ENCODE measurements around the gene HLX.

Gene HLX

GRCh38 chr1:220884109-220884980 is 5.1 kb downstream of the HLX start:
- Histone ChIP-seq H3K27me3 (ENCODE audit: low read depth, low read length) (peaks cover 14% of the 10 kb centered on the region), H3K9me3 (ENCODE audit: control insufficient read depth in 1 of 2, low read length in 2 of 2) (no peaks in the 10 kb centered on the region), H3K4me3 (ENCODE audit: low read depth in 1 of 2, low read length in 2 of 2) (peak overlapping the region; percentile 21 to 95), H3K27ac (ENCODE audit: low read length) (peak overlapping the region; percentile 95), H3K36me3 (ENCODE audit: control insufficient read depth in 1 of 2, insufficient read depth in 2 of 2, low read length in 2 of 2) (peaks cover 17 to 34% of the 10 kb centered on the region in 2 donors), H3K4me1 (ENCODE audit: control insufficient read depth in 1 of 2, insufficient read depth in 2 of 2, low read length in 2 of 2) (peaks cover 2 to 8% of the 10 kb centered on the region in 2 donors)

DNA sequence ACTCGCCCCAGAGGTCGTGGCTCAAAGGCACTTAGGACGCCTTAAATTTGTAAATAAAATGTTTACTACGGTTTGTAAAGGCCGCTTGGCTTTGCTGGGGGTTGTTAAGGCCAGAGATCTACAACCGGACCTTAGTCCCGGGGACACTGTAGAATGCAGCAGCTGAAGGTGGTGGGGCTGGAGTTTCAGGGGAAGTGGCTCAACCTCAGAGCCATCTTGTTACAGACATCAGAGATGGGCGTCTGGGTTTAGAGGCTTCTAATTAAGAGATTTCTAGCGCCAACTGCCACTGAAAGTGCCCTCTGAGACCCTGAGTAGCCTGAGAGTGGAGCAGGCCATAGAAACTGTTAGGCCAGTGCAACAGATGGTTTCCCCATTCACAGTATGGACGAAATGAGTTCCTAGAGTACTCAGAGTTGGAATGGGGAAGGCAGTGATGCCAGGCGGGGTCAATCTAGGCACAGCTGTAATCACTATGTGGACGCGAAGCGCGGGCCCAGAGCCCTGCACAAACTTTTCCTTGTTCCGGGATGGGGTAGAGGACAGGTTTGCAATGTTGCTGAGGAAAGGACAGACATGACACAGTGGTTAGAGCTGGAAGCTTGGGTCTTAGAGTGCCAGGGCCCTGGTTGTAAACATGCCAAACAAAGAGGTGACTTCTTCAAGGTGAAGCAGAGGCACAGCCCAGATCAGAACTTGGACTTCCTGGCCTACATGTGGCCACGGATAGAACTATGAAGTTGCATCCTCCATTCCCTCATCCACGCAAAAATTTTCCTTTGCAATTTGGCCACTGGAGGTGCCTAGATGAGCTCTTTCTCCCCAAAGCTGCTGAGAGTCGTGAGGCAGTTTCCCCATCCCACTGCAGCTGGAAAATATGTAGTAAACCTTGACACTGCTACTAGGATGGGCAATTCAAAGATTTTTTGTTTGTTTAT is 6.0 kb downstream of the HLX start:
- Histone ChIP-seq H3K36me3 (ENCODE audit: control insufficient read depth in 1 of 2, insufficient read depth in 2 of 2, low read length in 2 of 2) (peaks cover 17 to 30% of the 10 kb centered on the region in 2 donors), H3K4me1 (ENCODE audit: control insufficient read depth in 1 of 2, insufficient read depth in 2 of 2, low read length in 2 of 2) (peaks cover 2 to 8% of the 10 kb centered on the region in 2 donors), H3K27ac (ENCODE audit: low read length) (peak overlapping the region; percentile 58), H3K27me3 (ENCODE audit: low read depth, low read length) (peaks cover 14% of the 10 kb centered on the region), H3K4me3 (ENCODE audit: low read depth in 1 of 2, low read length in 2 of 2) (peak overlapping the region; percentile 21 to 95), H3K9me3 (ENCODE audit: control insufficient read depth in 1 of 2, low read length in 2 of 2) (no peaks in the 10 kb centered on the region)

GRCh38 chr1:220885971-220886370 is 6.7 kb downstream of the HLX start:
- Histone ChIP-seq H3K27me3 (ENCODE audit: low read depth, low read length) (peaks cover 17% of the 10 kb centered on the region), H3K36me3 (ENCODE audit: control insufficient read depth in 1 of 2, insufficient read depth in 2 of 2, low read length in 2 of 2) (peaks cover 17 to 30% of the 10 kb centered on the region in 2 donors), H3K4me1 (ENCODE audit: control insufficient read depth in 1 of 2, insufficient read depth in 2 of 2, low read length in 2 of 2) (peaks cover 2 to 8% of the 10 kb centered on the region in 2 donors), H3K27ac (ENCODE audit: low read length) (no peak overlapping the region), H3K9me3 (ENCODE audit: control insufficient read depth in 1 of 2, low read length in 2 of 2) (no peaks in the 10 kb centered on the region), H3K4me3 (ENCODE audit: low read depth in 1 of 2, low read length in 2 of 2) (no peak overlapping the region)

- H3K36me3 ChIP-seq (ENCODE audit: control insufficient read depth in 1 of 2, insufficient read depth in 2 of 2, low read length in 2 of 2) = peaks cover 17 to 24% of the 10 kb centered on the region in 2 donors
- H3K4me3 ChIP-seq (ENCODE audit: low read depth in 1 of 2, low read length in 2 of 2) = peak overlapping the region in 1 of 2 donors; percentile 46
- no peak overlapping the region for H3K27ac ChIP-seq (ENCODE audit: low read length)
- H3K9me3 ChIP-seq (ENCODE audit: control insufficient read depth in 1 of 2, low read length in 2 of 2) = no peaks in the 10 kb centered on the region
- H3K27me3 ChIP-seq (ENCODE audit: low read depth, low read length) = peaks cover 22% of the 10 kb centered on the region
- peaks cover 2 to 8% of the 10 kb centered on the region in 2 donors for H3K4me1 ChIP-seq (ENCODE audit: control insufficient read depth in 1 of 2, insufficient read depth in 2 of 2, low read length in 2 of 2)
Measured at GRCh38 chr1:220886470-220887201, 7.4 kb downstream of the HLX start.

GRCh38 chr1:220887202-220887519 is 7.9 kb downstream of the HLX start:
- peaks cover 2 to 8% of the 10 kb centered on the region in 2 donors for H3K4me1 ChIP-seq (ENCODE audit: control insufficient read depth in 1 of 2, insufficient read depth in 2 of 2, low read length in 2 of 2)
- H3K9me3 ChIP-seq (ENCODE audit: control insufficient read depth in 1 of 2, low read length in 2 of 2) = no peaks in the 10 kb centered on the region
- peak overlapping the region in 1 of 2 donors; percentile 46 for H3K4me3 ChIP-seq (ENCODE audit: low read depth in 1 of 2, low read length in 2 of 2)
- H3K27ac ChIP-seq (ENCODE audit: low read length) = no peak overlapping the region
- H3K27me3 ChIP-seq (ENCODE audit: low read depth, low read length) = peaks cover 27% of the 10 kb centered on the region
- peaks cover 17 to 19% of the 10 kb centered on the region in 2 donors for H3K36me3 ChIP-seq (ENCODE audit: control insufficient read depth in 1 of 2, insufficient read depth in 2 of 2, low read length in 2 of 2)

- Histone ChIP-seq H3K4me3 (ENCODE audit: low read depth in 1 of 2, low read length in 2 of 2) (peak overlapping the region; percentile 46 to 53), H3K4me1 (ENCODE audit: control insufficient read depth in 1 of 2, insufficient read depth in 2 of 2, low read length in 2 of 2) (peaks cover 2 to 8% of the 10 kb centered on the region in 2 donors), H3K27ac (ENCODE audit: low read length) (no peak overlapping the region), H3K27me3 (ENCODE audit: low read depth, low read length) (peaks cover 32% of the 10 kb centered on the region), H3K36me3 (ENCODE audit: control insufficient read depth in 1 of 2, insufficient read depth in 2 of 2, low read length in 2 of 2) (peaks cover 17 to 18% of the 10 kb centered on the region in 2 donors), H3K9me3 (ENCODE audit: control insufficient read depth in 1 of 2, low read length in 2 of 2) (no peaks in the 10 kb centered on the region)
Measured at GRCh38 chr1:220887520-220888416, 8.5 kb downstream of the HLX start.

DNA sequence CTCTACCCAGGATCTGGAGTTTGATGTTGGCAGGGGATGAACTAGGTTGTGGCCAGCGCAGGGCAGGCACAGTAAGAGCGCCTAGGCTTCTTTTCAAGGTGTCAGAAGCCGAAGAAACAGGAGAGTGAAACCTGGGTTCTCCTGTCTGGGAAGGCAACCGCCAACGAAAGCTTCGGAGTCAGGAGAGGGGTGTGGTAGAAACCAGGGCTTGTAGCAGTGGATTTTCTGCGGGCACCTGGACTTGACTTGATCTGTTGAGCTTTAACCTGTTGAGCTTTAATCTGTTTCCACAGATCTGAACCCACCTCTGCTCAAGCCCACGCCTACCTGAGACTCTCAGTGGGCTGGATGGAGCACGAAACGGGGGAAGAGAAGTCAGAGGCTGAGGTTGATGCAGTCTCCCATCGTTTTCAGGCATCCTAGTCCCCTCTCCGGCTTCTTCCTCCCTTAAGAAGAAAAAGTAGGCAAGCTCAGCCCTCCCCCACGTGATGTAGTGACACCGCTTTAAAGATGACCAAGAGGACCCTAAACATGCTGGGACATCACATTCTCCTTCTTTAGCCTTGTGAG is 9.3 kb downstream of the HLX start:
- H3K9me3 ChIP-seq (ENCODE audit: control insufficient read depth in 1 of 2, low read length in 2 of 2) = no peaks in the 10 kb centered on the region
- peaks cover 17 to 18% of the 10 kb centered on the region in 2 donors for H3K36me3 ChIP-seq (ENCODE audit: control insufficient read depth in 1 of 2, insufficient read depth in 2 of 2, low read length in 2 of 2)
- peaks cover 2 to 8% of the 10 kb centered on the region in 2 donors for H3K4me1 ChIP-seq (ENCODE audit: control insufficient read depth in 1 of 2, insufficient read depth in 2 of 2, low read length in 2 of 2)
- no peak overlapping the region for H3K4me3 ChIP-seq (ENCODE audit: low read depth in 1 of 2, low read length in 2 of 2)
- H3K27ac ChIP-seq (ENCODE audit: low read length) = no peak overlapping the region
- peaks cover 40% of the 10 kb centered on the region for H3K27me3 ChIP-seq (ENCODE audit: low read depth, low read length)

DNA sequence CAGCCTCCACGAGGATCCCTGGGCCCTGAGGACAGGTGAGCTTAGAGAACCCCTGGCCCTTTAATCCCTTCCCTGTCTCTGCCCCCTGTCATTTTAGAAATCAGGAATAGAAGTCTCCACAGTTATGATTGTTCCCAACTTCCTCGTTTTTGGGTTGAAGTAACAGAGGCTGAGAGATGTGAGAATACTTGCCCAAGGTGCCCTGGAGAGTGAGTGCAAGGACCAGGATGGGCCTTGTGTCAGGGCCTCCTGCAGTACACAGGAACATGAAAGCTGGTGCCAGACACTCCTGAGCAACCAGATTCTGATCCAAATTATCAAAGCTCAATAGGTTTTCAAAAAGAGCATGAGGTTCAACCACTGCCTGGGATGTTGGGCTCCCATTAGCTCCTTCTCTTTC is 10.1 kb downstream of the HLX start:
- no peak overlapping the region for H3K27ac ChIP-seq (ENCODE audit: low read length)
- peaks cover 47% of the 10 kb centered on the region for H3K27me3 ChIP-seq (ENCODE audit: low read depth, low read length)
- peaks cover 2 to 15% of the 10 kb centered on the region in 2 donors for H3K4me1 ChIP-seq (ENCODE audit: control insufficient read depth in 1 of 2, insufficient read depth in 2 of 2, low read length in 2 of 2)
- H3K4me3 ChIP-seq (ENCODE audit: low read depth in 1 of 2, low read length in 2 of 2) = no peak overlapping the region
- peaks cover 12 to 17% of the 10 kb centered on the region in 2 donors for H3K36me3 ChIP-seq (ENCODE audit: control insufficient read depth in 1 of 2, insufficient read depth in 2 of 2, low read length in 2 of 2)
- H3K9me3 ChIP-seq (ENCODE audit: control insufficient read depth in 1 of 2, low read length in 2 of 2) = no peaks in the 10 kb centered on the region

DNA sequence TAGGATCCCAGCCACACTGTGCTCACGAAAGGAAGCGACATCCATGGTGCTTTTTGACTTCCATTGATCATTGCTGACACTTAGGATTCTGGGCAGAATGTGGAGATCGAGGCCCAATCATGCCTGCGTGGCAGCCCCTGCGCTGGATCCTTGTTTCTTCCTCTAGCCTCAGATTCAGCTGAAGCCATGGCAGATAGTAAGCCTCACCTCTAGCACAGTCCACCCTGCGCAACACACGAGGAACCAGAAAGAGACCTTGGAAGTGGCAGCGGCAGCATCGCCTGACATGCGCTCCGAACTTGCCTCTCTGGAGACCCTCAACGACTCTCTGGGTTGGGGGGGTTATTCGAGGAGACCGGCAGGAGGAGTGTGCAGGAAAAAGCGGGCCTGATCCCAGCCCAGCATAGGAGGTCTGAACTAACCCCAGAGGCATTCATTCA is 10.6 kb downstream of the HLX start:
- H3K4me3 ChIP-seq (ENCODE audit: low read depth in 1 of 2, low read length in 2 of 2) = no peak overlapping the region
- no peak overlapping the region for H3K27ac ChIP-seq (ENCODE audit: low read length)
- no peaks in the 10 kb centered on the region for H3K9me3 ChIP-seq (ENCODE audit: control insufficient read depth in 1 of 2, low read length in 2 of 2)
- peaks cover 7 to 14% of the 10 kb centered on the region in 2 donors for H3K36me3 ChIP-seq (ENCODE audit: control insufficient read depth in 1 of 2, insufficient read depth in 2 of 2, low read length in 2 of 2)
- peaks cover 0 to 16% of the 10 kb centered on the region in 2 donors for H3K4me1 ChIP-seq (ENCODE audit: control insufficient read depth in 1 of 2, insufficient read depth in 2 of 2, low read length in 2 of 2)
- H3K27me3 ChIP-seq (ENCODE audit: low read depth, low read length) = peaks cover 52% of the 10 kb centered on the region

DNA sequence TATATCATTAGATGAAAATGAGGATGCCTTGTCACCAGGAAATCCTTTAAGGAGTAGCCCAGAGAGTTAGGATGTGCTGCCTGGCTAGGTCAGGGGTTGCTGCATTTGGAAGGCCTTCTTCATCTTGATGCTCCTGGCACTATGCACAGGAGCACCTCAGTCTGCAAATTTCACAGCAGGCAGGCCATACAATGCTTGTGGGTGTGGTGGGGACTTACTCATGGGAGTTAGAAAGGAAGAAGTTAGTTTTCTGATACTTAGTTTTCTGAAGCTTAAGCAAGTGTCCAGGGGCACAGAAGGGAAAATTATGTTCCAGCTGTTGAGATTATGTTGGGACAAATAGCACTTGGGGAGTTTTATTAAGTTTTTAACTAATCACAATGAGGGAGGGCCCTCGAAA is 11.4 kb downstream of the HLX start:
- H3K9me3 ChIP-seq (ENCODE audit: control insufficient read depth in 1 of 2, low read length in 2 of 2) = no peaks in the 10 kb centered on the region
- no peak overlapping the region for H3K27ac ChIP-seq (ENCODE audit: low read length)
- peaks cover 0 to 15% of the 10 kb centered on the region in 2 donors for H3K4me1 ChIP-seq (ENCODE audit: control insufficient read depth in 1 of 2, insufficient read depth in 2 of 2, low read length in 2 of 2)
- H3K27me3 ChIP-seq (ENCODE audit: low read depth, low read length) = peaks cover 60% of the 10 kb centered on the region
- H3K4me3 ChIP-seq (ENCODE audit: low read depth in 1 of 2, low read length in 2 of 2) = no peak overlapping the region
- H3K36me3 ChIP-seq (ENCODE audit: control insufficient read depth in 1 of 2, insufficient read depth in 2 of 2, low read length in 2 of 2) = peaks cover 2 to 8% of the 10 kb centered on the region in 2 donors

Data from muscle layer of duodenum (tissue), 2 donors.